PC-9 (cell line): ENCODE measurements around the gene USP4. TPM values are rescaled to one million over a fixed set of nuclear protein-coding genes. Genes with fewer than 3 reads are reported as not detected.

Source experiments
- BruUV-seq: library from RNA; stranded (reverse); fragments of 400-500 nt; replicated peaks from 2 replicates; lab custom pipeline; 2021; lab: Mats Ljungman, UMichigan
- CTCF ChIA-PET: fragments of 300-600 bp; sonication (Branson Sonifier 250); formaldehyde crosslinking; loops from one replicate; lab custom pipeline; 2022; ENCODE audit warnings: antibody characterized with exemption; lab: Charles Lee
- POLR2A ChIA-PET: fragments of 300-600 bp; sonication (Branson Sonifier 250); formaldehyde crosslinking; loops from one replicate; lab custom pipeline; 2022; ENCODE audit warnings: antibody characterized with exemption; ENCODE audit not compliant: unreplicated experiment; lab: Charles Lee
- DNase-seq, 2 experiments: peaks; one replicate each; pipeline versions ENCODE4 v3.0.0 to v3.0.0-alpha.2; 2015 to 2022; ENCODE audit warnings: mixed read lengths in 1 of 2
- H2AFZ ChIP-seq: fragments of 200-600 bp; sonication (generic); 2 replicates; pipeline ENCODE4 v1.8.1; 2017; ENCODE audit warnings: antibody characterized with exemption
- H3F3A ChIP-seq: fragments of 200-600 bp; sonication (generic); 2 replicates; pipeline ENCODE4 v1.8.1; 2017; ENCODE audit warnings: antibody characterized with exemption, mild to moderate bottlenecking, low read depth; ENCODE audit not compliant: insufficient read depth
- H3K27ac ChIP-seq: fragments of 200-600 bp; sonication (generic); 2 replicates; pipeline ENCODE4 v1.6.1; 2016; ENCODE audit warnings: mixed run types
- H3K27me3 ChIP-seq: fragments of 200-600 bp; sonication (generic); 2 replicates; pipeline ENCODE4 v1.6.1; 2016; ENCODE audit warnings: low read depth, mixed run types; ENCODE audit not compliant: insufficient read depth
- H3K36me3 ChIP-seq: fragments of 200-600 bp; sonication (generic); 2 replicates; pipeline ENCODE4 v1.6.1; 2016; ENCODE audit warnings: low read depth, mixed run types
- H3K4me1 ChIP-seq: fragments of 200-600 bp; sonication (generic); replicated peaks from 2 replicates; pipeline ENCODE4 v1.6.1; 2016; ENCODE audit warnings: mixed run types; ENCODE audit not compliant: insufficient read depth
- H3K4me2 ChIP-seq: fragments of 200-600 bp; sonication (generic); 2 replicates; pipeline ENCODE4 v1.6.1; 2017; ENCODE audit warnings: mixed run types
- H3K4me3 ChIP-seq: fragments of 200-600 bp; sonication (generic); 2 replicates; pipeline ENCODE4 v1.6.1; 2016; ENCODE audit warnings: mixed run types
- H3K79me2 ChIP-seq: fragments of 200-600 bp; sonication (generic); 2 replicates; pipeline ENCODE4 v1.6.1; 2017; ENCODE audit warnings: low read depth, mixed run types
- H3K9me2 ChIP-seq: fragments of 200-600 bp; sonication (generic); 2 replicates; pipeline ENCODE4 v1.8.1; 2017; ENCODE audit warnings: mild to moderate bottlenecking; ENCODE audit not compliant: insufficient read depth
- H3K9me3 ChIP-seq: fragments of 200-600 bp; sonication (generic); 2 replicates; pipeline ENCODE4 v1.8.1; 2016; ENCODE audit warnings: low read depth; ENCODE audit not compliant: insufficient read depth
- H4K20me1 ChIP-seq: fragments of 200-600 bp; sonication (generic); 2 replicates; pipeline ENCODE4 v1.8.1; 2017; ENCODE audit not compliant: insufficient read depth
- CTCF ChIP-seq: fragments of 200-600 bp; sonication (generic); conservative IDR thresholded peaks from 2 replicates; pipeline ENCODE4 v1.6.1; 2017; ENCODE audit warnings: mixed run types, antibody characterized with exemption, mild to moderate bottlenecking, moderate library complexity
- EZH2 ChIP-seq: fragments of 200-600 bp; sonication (generic); IDR thresholded peaks from 2 replicates; pipeline ENCODE4 v1.8.0; 2017; ENCODE audit warnings: antibody characterized with exemption, low read depth
- intact Hi-C: fragments of 100-400 bp; cut with micrococcal nuclease; formaldehyde crosslinking; loops from one replicate; pipeline ENCODE4 v1.10.0; 2022; ENCODE audit not compliant: unreplicated experiment
- total RNA-seq: library from RNA; stranded (reverse); gene quantifications from 2 replicates; pipeline ENCODE4 v1.2.3, GENCODE V29; 2021

USP4 gene
- total RNA-seq, 1 experiment from 2014 or later = 42.9 TPM

- no peaks in the 10 kb centered on the region for H3K79me2 ChIP-seq
- H3K9me2 ChIP-seq = no peaks in the 10 kb centered on the region
- peaks cover 8% of the 10 kb centered on the region for H3K4me1 ChIP-seq
- H3K36me3 ChIP-seq = 0 out of 2 replicates have a peak, but pooled peaks cover 2% of the 10 kb centered on the region
- H3K4me2 ChIP-seq = no peak overlapping the region
- intact Hi-C loops = no loop called here
- CTCF ChIA-PET = no interaction called here
- no peaks in the 10 kb centered on the region for H3K9me3 ChIP-seq
- DNase-seq = no peak
- no peak overlapping the region for H3K27ac ChIP-seq
- H2AFZ ChIP-seq = no peak overlapping the region
- no peak for TF ChIP-seq EZH2
- no peak for TF ChIP-seq CTCF
- BruUV-seq = no TSS peak
- no peak overlapping the region for H3K4me3 ChIP-seq
- POLR2A ChIA-PET = no interaction called here
- no peaks in the 10 kb centered on the region for H4K20me1 ChIP-seq
- no peaks in the 10 kb centered on the region for H3K27me3 ChIP-seq
- H3F3A ChIP-seq = peaks cover 11% of the 10 kb centered on the region; the same call in 1 of the 2 replicates
These were observed 74.0 kb downstream of the USP4 start for GRCh38 chr3:49265661-49266386.

GRCh38 chr3:49263159-49263889, 76.5 kb downstream of the USP4 start:
- CTCF ChIA-PET = no interaction called here
- Histone ChIP-seq H3K36me3 (no peaks in the 10 kb centered on the region), H3K79me2 (no peaks in the 10 kb centered on the region), H2AFZ (no peak overlapping the region), H3K9me3 (no peaks in the 10 kb centered on the region), H3K27me3 (no peaks in the 10 kb centered on the region), H3K27ac (no peak overlapping the region), H3K9me2 (no peaks in the 10 kb centered on the region), H3K4me2 (no peak overlapping the region), H3F3A (peaks cover 14% of the 10 kb centered on the region), H4K20me1 (no peaks in the 10 kb centered on the region), H3K4me3 (no peak overlapping the region), H3K4me1 (peaks cover 13% of the 10 kb centered on the region)
- no TSS peak for BruUV-seq
- POLR2A ChIA-PET = no interaction called here
- intact Hi-C loops = no loop called here
- no peak for TF ChIP-seq CTCF
- no peak for TF ChIP-seq EZH2
- no peak for DNase-seq

DNA sequence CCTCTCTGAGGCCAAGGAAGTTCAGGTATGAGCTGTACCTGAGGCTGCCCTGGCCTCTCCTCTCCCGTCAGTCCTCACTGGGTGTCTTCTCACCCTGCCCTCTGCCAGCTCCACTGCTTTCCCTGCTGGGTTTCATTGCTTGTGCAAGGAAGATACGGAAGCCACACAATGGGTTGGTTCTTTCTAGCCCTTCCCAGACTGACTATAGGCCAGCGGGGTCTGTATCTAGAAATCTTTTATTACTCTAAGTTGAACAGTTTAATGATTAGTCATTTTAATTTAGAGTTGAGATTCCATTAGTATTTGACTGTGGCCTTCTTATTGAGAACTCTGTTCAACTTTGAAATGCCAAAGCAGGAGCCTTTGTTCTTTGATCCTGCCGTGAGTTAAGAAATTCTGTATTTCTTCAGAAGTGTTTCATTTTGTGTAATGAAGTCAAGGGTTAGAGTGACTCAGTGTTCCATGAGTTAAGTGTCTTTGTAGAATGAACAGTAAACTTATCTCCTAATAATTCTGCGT, 79.0 kb downstream of the USP4 start:
- TF ChIP-seq CTCF (no peak), EZH2 (no peak)
- Histone ChIP-seq H3K27me3 (no peaks in the 10 kb centered on the region), H3K27ac (peak overlapping the region; percentile 63), H3K4me1 (peaks cover 20% of the 10 kb centered on the region), H3F3A (peaks cover 14% of the 10 kb centered on the region), H3K36me3 (no peaks in the 10 kb centered on the region), H3K4me2 (peak overlapping the region; percentile 53), H3K9me2 (no peaks in the 10 kb centered on the region), H3K4me3 (no peak overlapping the region), H3K9me3 (no peaks in the 10 kb centered on the region), H2AFZ (no peak overlapping the region), H4K20me1 (no peaks in the 10 kb centered on the region), H3K79me2 (no peaks in the 10 kb centered on the region)
- BruUV-seq = no TSS peak
- ChIA-PET CTCF (no interaction called here), POLR2A (no interaction called here)
- peak in 1 of 2 experiments; percentile 63 for DNase-seq
- intact Hi-C loops = no loop called here
